NCI-H69 (cell line): ENCODE results near the gene PPP3R1.

ENCODE experiments used
- DNase-seq: peaks from one replicate; lab custom pipeline; 2025; lab: John Stamatoyannopoulos, UW

PPP3R1 gene

DNA sequence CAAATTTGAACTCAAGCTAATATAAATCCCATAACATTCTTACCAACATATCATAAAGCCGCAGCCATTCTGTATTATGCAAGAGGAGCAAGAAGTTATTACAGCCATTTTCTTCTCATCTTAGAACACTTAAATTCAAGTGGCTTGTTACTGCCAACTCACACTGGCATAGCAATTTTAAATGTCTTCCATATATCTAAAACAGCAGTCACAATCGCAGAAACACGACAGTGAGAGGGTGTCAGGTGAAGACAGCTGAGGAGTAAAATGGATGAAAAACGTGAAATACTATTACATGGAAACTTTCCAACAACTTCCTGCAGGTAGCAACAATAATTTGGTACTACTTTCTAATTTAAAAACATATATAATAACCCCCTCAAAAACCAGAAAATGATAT lies 17.9 kb downstream of the PPP3R1 start:
- DNase-seq: no peak

DNA sequence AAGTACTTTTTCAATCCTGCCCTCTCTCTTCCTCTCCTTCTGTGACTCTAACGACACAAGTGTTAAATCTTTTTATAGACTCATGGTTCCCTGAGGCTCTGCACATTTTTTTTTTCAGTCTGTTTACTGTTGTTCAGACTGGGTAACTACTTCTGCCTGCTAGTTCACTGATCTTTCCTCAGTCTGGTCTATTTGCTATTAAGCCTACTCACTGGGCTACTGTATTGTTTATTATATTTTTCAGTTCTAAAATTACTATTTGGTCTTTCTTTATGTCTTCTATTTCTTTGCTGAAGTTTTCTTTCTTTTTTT lies 21.3 kb downstream of the PPP3R1 start:
- DNase-seq: no peak

DNA sequence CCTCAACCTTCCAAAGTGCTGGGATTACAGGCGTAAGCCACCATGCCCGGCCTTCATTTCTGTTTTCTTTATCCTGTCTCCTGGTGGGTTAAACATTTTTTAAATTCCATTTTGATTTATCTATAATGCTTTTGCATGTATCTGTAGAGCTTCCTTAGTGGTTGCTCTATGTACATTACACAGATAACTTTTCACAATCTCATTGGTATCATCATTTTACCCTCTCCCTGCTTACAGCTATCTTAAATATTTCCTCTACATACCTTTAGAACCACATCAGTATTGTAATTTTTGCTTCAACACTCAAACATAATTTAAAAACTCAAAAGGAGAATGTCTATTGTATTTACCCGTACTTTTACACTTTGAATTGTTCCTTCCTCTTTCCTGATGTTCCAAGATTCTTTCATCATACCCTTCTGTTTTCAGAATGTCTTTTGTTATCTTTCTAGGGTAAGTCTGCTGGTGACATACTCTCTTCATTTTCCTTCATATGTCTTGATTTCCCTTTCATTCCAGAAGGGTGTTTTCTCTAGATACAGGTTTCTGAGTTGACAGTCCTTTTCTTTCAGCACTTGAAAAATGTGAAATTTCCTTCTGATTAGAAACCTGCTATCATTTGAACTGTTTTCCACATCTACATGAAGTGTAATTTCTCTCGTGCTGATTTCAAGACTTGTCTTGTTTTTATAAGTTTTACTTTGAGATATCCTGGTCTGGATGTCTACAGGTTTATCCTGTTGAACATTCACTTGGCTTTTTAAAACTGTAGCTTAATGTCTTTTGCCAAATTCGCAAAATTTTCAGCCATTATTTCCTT lies 21.9 kb downstream of the PPP3R1 start:
- no peak for DNase-seq

DNA sequence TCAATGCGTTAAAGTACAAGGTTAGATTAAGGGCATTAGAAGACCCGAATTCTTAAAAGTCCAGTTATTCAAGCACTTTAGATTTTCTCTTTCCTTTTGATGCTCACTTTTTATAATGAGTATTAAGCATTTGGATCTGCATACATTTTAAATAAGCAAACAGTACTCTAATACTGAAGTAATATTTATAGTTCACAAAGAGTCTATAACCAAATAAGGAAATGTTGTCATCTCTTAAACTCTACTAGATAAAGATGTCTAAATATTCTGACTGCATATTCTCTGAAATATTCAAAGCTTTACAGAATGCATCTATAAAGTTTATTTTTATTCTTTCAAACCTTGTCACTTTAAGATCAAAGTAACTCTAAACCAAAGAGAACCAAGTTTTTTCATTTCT lies 25.5 kb downstream of the PPP3R1 start:
- DNase-seq: no peak

DNA sequence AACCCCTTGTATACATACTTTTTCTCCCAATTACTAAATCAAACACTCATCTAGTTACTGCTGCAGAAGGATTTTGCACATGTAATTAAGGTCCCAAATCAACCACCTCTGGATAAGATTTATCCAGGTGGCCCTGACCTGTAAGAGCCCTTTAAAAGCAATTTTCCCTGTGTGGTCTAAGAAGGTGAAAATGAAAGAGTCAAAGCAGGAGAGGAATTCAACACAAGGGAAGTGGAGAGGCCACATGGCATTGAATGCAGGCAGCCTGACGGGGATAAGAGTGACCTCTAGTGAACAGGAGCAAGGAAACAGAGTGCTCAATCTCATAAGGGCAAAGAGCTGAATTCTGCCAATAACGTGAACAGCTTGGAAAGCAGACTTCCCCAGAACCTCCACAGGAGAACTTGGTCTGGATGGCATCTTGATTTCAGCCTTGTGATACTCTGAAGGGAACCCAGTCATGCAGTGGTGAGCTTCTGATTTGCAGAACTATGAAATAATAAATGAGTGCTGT lies 27.2 kb downstream of the PPP3R1 start:
- peak; percentile 53 for DNase-seq

DNA sequence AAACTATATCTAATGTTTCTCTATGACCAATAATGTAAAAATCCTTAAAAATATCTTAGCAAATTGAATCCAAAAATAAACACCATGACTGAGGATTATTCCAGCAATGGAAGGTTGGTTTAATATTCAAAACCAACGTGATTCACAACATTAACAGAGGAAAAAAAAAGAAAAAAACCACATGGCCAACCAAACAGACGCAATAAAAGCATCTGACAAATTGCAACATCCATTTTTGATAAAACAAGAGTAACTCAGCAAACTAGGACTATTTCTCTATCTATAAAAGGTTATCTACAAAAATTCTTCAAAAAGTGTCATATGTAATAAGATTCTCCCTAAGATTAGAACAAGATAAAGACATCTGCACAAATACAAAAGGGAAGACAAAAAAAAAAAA lies 28.9 kb downstream of the PPP3R1 start:
- no peak for DNase-seq

DNA sequence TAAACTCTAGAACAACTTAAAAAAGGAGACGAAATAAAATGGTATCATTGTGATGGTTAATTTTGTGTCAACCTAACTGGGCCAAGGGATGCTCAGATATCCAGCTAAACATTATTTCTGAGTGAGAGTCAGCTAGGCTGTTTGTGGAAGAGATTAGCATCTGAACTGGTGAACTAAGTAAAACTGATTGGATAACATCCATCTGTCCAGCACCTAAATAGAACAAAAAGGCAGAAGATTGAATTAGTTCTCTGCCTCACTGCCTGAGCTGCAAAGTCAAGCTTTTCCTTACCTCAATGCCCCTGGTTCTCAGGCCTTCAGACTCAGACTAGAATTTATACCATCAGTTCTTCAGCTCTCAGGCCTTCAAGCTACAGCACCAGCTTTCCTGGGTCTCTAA lies 30.0 kb downstream of the PPP3R1 start:
- DNase-seq: no peak

DNA sequence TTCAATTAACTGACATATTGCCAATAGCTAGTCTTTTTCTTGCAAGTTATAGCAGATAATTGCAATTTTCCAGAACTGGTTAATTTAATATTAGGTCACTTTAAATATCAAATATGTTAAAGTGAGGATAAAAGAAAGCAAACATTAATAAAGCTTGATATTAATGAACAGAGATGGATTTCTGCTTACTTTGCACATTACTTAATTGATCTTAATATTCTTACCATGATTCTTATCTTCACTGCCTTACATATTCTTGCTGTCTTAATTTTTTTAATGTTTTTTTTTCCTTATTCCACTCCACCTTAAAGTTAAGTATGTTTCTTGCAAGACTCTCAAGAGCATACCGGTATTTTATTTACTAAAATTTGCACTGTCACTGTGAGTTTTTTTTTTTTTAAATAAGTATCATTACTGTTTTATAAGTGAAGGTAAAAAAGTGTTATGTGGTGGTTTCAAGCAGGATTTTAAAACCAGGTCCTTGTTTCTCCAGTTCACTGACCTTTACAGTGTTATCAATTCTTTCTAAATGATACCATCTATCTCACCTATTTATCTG lies 33.9 kb downstream of the PPP3R1 start:
- no peak for DNase-seq

DNA sequence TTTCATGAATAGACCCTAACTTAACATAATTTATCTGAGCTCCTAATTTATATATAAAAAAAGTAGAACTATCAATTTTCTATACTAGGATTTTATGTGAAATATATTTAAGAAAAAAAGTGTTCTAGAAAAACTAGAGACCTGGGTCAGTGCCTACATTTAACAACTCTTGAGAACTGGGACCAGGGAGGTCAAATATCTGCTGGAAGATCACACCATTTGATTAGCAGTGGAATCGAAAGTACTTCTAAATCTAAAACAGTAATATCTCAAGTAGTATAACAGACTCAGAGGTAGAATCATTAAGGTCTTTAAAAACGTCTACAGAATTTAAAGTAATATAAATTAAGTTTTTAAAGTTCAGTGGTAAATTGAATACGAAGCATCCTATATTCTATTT lies 34.6 kb downstream of the PPP3R1 start:
- no peak for DNase-seq

DNA sequence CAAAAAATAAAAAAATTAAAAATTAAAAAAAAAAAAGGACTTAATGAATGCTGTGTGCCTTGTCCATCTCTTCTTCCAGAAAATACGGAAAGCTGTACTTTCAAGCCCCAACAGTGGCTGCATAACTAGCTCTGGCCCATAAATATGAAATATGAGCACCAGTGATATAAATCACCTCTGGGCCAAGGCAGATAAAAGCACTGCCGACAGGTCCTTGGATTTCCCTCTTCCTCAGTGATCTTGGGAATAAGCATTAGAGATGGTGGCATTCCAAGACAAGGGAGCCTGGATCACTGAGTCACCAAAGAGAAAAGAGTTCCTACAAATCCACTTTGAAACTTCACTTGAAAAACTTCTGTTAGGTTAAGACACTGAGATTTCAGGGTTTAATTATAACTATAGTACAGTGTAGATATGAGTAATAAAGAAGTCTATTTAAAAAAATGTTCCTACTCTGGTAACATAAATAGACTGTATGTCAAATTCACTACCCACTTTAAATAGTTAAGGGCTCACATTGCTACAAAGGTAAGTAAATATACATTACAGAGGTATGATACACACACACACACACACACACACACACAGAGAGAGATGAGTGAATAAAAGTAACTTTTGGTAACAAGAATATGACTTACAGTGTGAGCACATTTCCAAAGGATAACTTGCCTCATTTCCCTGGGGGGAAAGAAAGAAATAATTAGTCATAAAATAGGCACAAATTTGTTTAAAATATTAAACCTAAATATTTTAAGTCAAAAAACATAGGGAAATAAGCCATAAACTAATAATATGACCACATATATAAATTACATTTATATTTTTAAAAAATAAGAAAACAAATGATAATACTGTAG lies 35.6 kb downstream of the PPP3R1 start:
- peak; percentile 29 for DNase-seq

DNA sequence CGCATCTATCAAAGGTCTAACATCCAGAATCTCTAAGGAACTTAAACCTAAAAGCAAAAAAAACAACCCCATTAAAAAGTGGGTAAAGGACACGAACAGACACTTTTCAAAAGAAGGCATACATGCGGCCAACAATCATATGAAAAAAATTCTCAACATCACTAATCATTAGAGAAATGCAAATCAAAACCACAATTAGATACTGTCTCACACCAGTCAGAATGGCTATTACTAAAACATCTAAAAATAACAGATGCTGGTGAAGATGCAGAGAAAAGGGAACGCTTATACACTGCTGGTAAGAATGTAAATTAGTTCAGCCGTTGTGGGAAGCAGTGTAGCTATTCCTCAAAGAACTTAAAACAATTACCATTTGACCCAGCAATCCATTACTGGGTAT lies 38.0 kb downstream of the PPP3R1 start:
- DNase-seq: no peak

DNA sequence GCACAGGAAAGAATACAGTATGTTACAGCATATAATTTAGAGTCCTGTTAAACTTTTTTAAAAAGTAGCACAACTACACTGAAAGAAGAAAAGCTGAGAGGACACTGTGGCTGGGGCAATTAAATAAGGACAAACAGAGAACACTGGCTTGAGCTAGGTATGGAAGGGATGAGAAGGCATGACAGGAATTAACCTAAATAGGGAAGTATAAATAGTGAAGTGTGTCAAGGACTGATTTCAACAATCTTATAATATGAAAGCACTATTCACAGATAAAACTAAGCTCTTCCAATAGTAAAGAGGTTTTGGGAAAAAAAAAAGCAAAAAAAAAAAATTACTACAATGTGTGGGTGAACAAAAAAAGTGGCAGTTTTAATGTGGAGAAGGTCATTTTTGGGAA lies 45.5 kb downstream of the PPP3R1 start:
- DNase-seq: no peak

DNA sequence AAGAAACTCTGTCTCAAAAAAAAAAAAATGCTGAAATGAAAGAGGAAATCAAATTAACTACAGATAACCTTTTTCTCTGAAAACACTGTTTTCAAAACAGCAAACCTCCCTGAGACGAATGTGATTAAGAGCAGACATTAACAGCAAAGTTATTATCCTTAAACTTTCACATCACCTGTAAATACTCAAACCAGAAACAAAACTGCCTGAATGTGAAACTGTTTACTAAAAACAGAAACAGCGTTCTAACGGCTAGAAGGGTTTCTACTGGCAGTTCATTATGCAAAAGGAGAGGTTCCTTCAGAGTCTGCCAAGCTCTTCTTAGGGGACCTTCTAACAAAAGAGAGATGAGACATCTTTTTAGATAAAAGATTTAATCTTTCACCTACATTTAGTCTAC lies 48.7 kb downstream of the PPP3R1 start:
- DNase-seq: no peak

DNA sequence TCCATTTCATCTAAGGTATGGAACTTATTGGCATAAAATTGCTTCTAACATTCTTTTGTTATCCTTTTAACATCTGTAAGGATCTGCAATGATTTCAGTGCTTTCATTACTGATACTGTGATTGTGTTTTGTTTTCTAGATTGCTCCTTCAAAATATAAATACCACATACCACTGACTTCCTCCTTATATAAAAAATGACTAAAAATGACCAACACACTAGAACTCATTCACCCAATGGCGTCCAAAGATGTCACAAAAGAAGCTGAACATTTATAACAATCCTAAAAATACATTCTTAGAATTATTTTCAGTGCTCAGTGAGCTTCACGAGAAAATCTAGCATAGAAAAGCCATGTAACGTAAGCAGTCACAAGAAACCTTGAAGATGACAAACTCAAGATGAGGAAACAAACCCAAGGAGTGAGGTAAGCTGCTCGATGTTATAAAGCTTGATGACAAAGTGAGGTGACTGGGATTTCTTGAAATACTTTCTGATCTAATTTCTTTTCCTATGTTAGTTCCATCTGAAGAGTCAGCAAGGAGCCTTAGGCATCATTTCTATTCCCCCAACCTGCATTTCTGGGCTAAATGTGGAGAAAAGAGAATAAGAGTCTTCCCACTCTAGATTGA lies 52.1 kb downstream of the PPP3R1 start:
- DNase-seq: no peak

DNA sequence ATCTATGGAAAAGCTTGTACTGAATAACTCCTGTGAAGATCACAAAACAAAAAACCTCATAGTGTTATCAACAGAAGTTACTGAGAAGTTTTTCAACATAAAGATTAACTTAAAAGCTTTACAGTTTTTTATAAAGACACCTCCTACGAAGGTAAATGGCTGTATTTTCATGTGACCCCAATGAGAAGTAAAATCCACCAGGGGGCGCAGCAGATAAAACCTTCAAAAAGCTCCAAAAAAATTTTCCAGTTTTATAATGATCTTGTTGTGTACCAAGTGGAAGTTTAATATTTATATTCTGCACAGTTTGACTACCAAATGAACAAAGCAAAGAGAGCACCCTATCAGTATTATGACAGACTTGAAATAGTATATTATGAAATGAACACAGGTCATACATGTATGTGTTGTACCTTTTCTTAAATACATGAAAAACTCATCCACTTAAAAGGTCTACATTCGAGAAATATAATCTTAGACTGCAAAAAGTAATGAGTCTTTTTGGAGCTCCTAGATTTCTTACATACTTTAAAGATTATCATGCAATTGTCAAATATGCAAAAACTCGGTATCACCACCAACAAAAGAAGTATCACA lies 56.1 kb downstream of the PPP3R1 start:
- DNase-seq: no peak

DNA sequence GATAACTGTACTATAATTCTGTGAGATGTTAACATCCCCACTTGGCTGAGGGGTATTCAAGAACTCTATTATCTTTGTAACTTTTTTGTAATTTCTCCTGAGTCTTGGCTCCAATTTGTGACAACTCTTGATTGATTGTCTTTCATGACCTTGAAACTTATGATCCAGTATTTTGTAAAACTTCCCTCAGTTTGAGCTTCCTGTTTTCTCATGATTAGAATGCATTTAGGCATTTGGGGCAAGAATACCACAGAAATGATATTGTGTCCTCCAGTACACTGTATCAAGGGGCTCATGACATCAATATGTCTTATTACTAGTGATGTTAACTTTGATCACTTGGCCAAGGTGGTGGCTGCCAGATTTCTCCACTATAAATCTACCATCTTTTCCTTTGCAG lies 57.2 kb downstream of the PPP3R1 start:
- no peak for DNase-seq

DNA sequence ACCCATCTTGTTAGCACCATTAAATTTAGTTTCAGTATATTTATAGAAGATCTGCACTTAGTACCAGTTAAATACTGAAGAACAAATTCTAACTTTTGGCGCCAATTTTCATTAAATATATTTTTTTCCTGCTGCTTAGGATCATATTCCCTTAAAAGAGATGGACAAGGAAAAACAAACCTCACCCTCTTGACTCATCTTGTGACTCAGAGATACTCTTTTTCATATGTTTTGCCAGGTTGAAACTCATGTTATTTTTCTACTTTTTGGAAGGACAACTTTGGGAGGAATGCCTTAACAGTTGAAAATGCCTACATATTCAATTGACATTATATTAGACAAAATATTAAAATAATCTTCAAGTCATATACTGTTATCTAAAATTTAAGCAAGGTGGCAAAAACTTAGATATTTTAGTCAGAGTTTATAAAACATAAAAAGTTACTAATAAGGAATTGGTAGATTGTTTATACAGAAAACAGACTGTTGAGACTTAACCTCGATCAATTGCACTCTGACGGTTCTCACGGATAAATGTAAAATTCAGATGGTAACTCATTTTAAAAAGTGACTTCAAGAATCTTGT lies 58.5 kb downstream of the PPP3R1 start:
- DNase-seq: no peak

DNA sequence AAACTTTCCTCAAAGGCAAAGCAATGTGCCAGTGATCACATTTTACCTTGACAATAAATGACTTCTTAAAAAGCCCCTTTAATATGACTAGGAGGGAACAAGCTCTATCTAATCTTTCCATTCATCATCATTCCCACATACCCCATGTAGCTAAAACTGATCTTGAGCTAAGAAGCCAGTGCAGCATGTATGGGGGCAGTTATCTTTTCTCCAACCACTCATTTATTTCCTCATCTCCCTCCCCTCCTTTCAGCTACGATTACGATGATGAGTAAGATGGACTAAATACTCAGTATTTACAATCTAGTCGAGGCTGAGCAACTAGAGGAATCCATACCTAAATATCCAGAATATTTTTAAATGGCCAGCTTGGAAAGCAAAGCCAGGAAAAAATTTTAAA lies 59.2 kb downstream of the PPP3R1 start:
- no peak for DNase-seq

DNA sequence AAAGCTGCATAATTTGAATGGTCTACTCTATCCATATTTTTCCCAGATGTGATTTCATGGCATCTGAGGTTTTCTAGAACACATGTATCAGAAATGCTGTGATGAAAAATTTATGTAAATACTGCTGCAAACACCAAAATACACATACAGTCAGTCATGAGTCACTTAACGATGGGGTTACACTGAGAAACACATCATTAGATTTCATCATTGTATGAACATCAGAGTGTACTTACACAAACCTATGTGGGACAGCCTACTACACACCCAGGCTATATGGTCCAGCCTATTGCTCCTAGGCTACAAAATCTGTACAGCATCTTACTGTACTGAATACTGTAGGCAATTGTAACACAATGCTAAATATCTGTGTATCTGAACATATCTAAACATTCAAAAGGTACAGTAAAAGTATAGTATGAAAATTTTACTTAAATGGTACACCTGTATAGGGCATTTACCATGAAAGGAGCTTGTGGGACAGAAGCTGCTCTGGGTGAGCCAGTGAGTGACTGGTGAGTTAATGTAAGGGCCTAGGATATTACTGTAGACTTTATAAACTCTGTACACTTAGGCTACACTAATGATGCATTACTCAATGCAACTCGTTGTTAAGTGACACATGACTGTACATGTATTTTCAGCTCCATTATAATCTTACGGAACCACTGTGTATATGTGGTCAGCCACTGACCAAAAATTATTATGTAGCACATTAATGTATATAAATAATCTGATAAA lies 61.2 kb downstream of the PPP3R1 start:
- peak; percentile 14 for DNase-seq

DNA sequence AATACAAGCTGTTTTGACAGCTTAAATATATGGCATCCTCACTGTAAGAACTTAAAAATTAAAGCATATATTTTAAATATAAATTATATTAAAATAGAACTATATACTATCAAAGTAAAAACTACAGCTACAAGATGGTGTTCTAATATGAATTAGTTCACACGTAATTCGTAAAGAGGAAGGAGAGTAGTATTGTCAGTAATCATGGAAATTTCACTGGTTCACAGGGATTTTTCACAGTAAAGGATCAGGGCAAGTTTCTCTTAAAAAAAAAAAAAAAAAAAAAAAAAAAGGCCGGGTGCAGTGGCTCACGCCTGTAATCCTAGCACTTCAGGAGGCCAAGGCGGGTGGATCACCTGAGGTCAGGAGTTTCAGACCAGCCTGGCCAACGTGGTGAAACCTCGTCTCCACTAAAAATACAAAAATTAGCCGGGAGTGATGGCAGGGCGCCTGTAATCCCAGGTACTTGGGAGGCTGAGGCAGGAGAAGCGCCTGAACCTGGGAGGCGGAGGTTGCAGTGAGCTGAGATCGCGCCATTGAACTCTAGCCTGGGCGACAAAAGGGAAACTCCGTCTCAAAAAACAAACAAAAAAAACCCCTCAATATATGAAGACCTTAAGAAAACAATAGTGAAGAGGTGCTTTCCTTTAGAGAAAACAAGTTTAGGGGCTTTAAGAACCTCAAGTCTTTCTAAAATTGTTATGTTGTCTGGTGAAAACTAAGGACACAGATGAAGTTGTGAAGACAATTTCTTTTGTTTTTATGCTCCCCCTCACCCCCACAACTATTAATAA lies 62.1 kb downstream of the PPP3R1 start:
- DNase-seq: no peak
